Lung (tissue), 12 donors: Measurements from ENCODE around the gene SAMD11. TPM values are rescaled to one million over a fixed set of nuclear protein-coding genes. Genes with fewer than 3 reads are reported as not detected.

Experiments
- ATAC-seq: fragments of 200-7000 bp; cut with Tn5 transposase; one replicate; pipeline ENCODE4 v1.9.1; 2020; ENCODE audit warnings: moderate number of reproducible peaks; ENCODE audit not compliant: insufficient read depth, low FRiP score
- DNase-seq, 3 donors: peaks; one replicate each; pipeline ENCODE4 v3.0.0-alpha.2; 2013 to 2017
- H3K27ac ChIP-seq, 2 donors: one replicate each; pipeline ENCODE4 v1.5.1; 2013; ENCODE audit warnings: mild to moderate bottlenecking in 2 of 2, moderate library complexity in 2 of 2, control low read depth in 1 of 2, inconsistent platforms in 1 of 2, low read depth in 1 of 2, low read length in 1 of 2
- H3K27me3 ChIP-seq, 3 donors: one replicate each; pipeline ENCODE4 v1.5.1; 2013; ENCODE audit warnings: low read length in 2 of 3; ENCODE audit not compliant: control insufficient read depth in 3 of 3, insufficient read depth in 3 of 3
- H3K36me3 ChIP-seq, 4 donors: one replicate each; pipeline ENCODE4 v1.5.1; 2013; ENCODE audit warnings: low read length in 4 of 4, mild to moderate bottlenecking in 1 of 4, moderate library complexity in 1 of 4; ENCODE audit not compliant: control insufficient read depth in 4 of 4, insufficient read depth in 4 of 4
- H3K4me1 ChIP-seq, 5 donors: one replicate each; pipeline ENCODE4 v1.5.1; 2013; ENCODE audit warnings: low read length in 5 of 5, mild to moderate bottlenecking in 2 of 5, moderate library complexity in 1 of 5; ENCODE audit not compliant: control insufficient read depth in 5 of 5, insufficient read depth in 5 of 5
- H3K4me3 ChIP-seq: one replicate; pipeline ENCODE4 v1.5.1; 2013; ENCODE audit warnings: mild to moderate bottlenecking, control low read depth, moderate library complexity
- H3K9ac ChIP-seq, 2 donors: one replicate each; pipeline ENCODE4 v1.5.1; 2013; ENCODE audit warnings: low read length in 2 of 2, control low read depth in 1 of 2; ENCODE audit not compliant: insufficient read depth in 1 of 2
- H3K9me3 ChIP-seq, 4 donors: one replicate each; pipeline ENCODE4 v1.5.1; 2013; ENCODE audit warnings: low read length in 3 of 4, mild to moderate bottlenecking in 1 of 4, moderate library complexity in 1 of 4; ENCODE audit not compliant: control insufficient read depth in 4 of 4, insufficient read depth in 3 of 4
- whole genome bisulfite sequencing, 2 donors: extraction: QIAGEN DNeasy Blood & Tissue Kit; methylation state at CpG; one replicate each; pipeline ENCODE4 v1.1.7; 2013; 5-methylcytosine and 5-hydroxymethylcytosine counted together
- polyA plus RNA-seq, 2 donors: library from polyadenylated mRNA; stranded (reverse); fragments of 200-250 nt; gene quantifications; one replicate each; pipeline ENCODE4 v1.2.1, GENCODE V29; 2013
- total RNA-seq, 2 donors: library from RNA; depleted of rRNA in 1 of 2; stranded (reverse); fragments of >200 nt in 1 of 2; gene quantifications; one replicate each; pipeline ENCODE4 v1.2.1, GENCODE V29; 2014 to 2021
- TF ChIP-seq, protein P1 (sequence below): IDR thresholded peaks from 2 replicates; pipeline ENCODE4 v1.5.1; 2012; ENCODE audit warnings: mild to moderate bottlenecking; ENCODE audit errors: control extremely low read depth, extremely low read depth
- donor health status: control.
- donor health status: control.
- donor health status: Bipolar disorder and iron deficiency.
- donor health status: healthy.
- donor health status: DM: yes; HTN: yes; CAD: no.

SAMD11 gene
- total and polyA plus RNA-seq, 4 donors: 3.7 to 26.3 (median 5.8) TPM

DNA sequence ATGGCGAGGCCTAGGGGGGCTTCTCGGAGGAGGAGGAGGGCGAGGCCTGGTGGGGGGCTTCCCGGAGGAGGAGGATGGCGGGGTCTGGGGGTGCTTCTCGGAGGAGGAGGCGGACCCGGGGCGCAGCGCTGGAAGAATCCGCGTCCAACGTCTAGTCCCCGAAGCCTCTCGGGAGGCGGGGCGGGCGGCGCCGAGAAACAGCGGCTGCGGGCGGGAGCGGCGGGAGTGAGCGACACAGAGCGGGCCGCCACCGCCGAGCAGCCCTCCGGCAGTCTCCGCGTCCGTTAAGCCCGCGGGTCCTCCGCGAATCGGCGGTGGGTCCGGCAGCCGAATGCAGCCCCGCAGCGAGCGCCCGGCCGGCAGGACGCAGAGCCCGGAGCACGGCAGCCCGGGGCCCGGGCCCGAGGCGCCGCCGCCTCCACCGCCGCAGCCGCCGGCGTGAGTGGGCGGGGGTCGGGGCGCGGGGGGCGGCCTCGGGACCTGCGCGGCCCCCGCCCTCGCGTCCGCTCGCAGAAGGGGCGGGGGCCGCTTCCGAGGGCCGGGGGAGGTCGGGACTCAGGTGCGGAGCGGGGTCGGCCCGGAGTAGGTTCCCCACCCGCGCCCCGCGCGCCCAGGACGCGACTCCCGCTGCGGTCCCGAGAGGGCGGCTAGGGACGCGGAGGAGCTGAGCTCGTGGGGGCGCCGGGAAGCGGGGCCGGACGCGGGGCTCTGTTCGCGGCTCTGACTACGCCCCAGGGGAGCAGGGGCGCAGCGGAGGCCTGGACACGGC lies 36.8 kb downstream of the SAMD11 start, which contains the start of gene KLHL17:
Gene KLHL17 (plus strand): TSS at position 222 of the 769 bp plus-strand sequence. CDS start 110 bp downstream, at position 332.
- DNase-seq (peak; percentile 57 to 69 (median 65)), ATAC-seq (peak; percentile 36)
- H3K4me1 ChIP-seq: peaks cover 0 to 13% (median 4%) of the 10 kb centered on the region in 5 donors
- TF ChIP-seq, protein P1, sequence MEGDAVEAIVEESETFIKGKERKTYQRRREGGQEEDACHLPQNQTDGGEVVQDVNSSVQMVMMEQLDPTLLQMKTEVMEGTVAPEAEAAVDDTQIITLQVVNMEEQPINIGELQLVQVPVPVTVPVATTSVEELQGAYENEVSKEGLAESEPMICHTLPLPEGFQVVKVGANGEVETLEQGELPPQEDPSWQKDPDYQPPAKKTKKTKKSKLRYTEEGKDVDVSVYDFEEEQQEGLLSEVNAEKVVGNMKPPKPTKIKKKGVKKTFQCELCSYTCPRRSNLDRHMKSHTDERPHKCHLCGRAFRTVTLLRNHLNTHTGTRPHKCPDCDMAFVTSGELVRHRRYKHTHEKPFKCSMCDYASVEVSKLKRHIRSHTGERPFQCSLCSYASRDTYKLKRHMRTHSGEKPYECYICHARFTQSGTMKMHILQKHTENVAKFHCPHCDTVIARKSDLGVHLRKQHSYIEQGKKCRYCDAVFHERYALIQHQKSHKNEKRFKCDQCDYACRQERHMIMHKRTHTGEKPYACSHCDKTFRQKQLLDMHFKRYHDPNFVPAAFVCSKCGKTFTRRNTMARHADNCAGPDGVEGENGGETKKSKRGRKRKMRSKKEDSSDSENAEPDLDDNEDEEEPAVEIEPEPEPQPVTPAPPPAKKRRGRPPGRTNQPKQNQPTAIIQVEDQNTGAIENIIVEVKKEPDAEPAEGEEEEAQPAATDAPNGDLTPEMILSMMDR: no peak
- no peak within 1 kb of the TSS for H3K27ac ChIP-seq
- peaks cover 0 to 22% (median 8%) of the 10 kb centered on the region in 4 donors for H3K36me3 ChIP-seq
- no peaks in the 10 kb centered on the region for H3K27me3 ChIP-seq
- H3K9me3 ChIP-seq: no peaks in the 10 kb centered on the region
- H3K9ac ChIP-seq: no peak within 1 kb of the TSS
- WGBS, 2 donors: 0 to 1% methylated on average over 31 to 109 of the region's 109 CpGs
- peak within 1 kb of the TSS; percentile 76 for H3K4me3 ChIP-seq

DNA sequence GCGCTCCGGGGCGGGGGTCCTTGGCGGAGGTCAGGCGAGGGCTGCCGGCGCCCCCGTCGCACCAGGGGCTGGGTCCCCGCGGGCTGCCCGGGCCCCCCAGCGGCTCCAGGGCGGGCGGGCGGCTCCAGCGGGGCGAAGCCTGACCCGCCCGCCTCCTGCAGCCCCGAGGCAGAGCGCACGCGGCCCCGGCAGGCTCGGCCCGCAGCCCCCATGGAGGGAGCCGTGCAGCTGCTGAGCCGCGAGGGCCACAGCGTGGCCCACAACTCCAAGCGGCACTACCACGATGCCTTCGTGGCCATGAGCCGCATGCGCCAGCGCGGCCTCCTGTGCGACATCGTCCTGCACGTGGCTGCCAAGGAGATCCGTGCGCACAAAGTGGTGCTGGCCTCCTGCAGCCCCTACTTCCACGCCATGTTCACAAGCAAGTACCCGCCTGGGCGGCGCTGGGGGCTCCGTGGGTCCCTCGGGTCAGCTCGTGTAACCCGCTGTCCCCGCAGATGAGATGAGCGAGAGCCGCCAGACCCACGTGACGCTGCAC lies 37.5 kb downstream of the SAMD11 start:
- WGBS, 2 donors: 37 to 52% methylated on average over 38 to 56 of the region's 56 CpGs
- DNase-seq (no peak), ATAC-seq (no peak)
- Histone ChIP-seq H3K4me1 (peaks cover 0 to 20% (median 4%) of the 10 kb centered on the region in 5 donors), H3K4me3 (peak overlapping the region; percentile 76), H3K27ac (no peak overlapping the region), H3K9ac (no peak overlapping the region), H3K27me3 (no peaks in the 10 kb centered on the region), H3K9me3 (no peaks in the 10 kb centered on the region), H3K36me3 (peaks cover 0 to 16% (median 5%) of the 10 kb centered on the region in 4 donors)
- TF ChIP-seq, protein P1: no peak

DNA sequence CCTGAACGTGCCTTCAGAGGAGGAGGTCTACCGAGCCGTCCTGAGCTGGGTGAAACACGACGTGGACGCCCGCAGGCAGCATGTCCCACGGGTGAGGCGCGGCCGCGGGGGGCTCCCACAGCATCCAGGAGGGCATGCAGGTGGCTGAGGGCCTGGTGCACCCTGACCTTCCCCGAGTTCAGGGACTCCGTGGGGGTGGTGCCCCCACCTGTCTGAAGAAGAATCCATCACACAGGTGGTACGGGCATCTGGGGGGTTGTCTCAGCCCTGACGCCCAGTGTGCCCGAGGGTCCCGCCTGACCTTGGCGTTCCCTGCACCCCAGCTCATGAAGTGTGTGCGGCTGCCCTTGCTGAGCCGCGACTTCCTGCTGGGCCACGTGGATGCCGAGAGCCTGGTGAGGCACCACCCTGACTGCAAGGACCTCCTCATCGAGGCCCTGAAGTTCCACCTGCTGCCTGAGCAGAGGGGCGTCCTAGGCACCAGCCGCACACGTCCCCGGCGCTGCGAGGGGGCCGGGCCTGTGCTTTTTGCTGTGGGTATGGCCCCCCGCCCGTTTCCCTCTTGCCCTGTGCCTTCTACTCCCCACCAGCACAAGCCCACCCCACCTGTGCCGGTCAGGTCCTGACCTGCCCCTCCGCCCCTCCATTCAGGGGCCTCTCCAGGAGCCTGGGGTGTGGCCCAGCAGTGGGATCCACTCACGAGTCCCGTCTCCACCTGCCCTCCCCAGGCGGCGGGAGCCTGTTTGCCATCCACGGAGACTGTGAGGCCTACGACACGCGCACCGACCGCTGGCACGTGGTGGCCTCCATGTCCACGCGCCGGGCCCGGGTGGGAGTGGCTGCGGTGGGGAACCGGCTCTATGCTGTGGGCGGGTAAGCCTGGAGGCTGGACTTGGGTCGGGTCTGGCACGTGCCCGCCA lies 38.9 kb downstream of the SAMD11 start:
- Histone ChIP-seq H3K27me3 (peaks cover 0 to 1% (median 0%) of the 10 kb centered on the region in 3 donors), H3K27ac (no peak overlapping the region), H3K9ac (no peak overlapping the region), H3K4me3 (no peak overlapping the region), H3K36me3 (peaks cover 0 to 9% (median under 1%) of the 10 kb centered on the region in 4 donors), H3K9me3 (no peaks in the 10 kb centered on the region), H3K4me1 (peaks cover 0 to 22% (median 1%) of the 10 kb centered on the region in 5 donors)
- TF ChIP-seq, protein P1: no peak
- WGBS, 2 donors: 94 to 97% methylated on average over 55 to 57 of the region's 57 CpGs
- ATAC-seq: no peak
- DNase-seq: no peak
